Coronary artery (tissue), 2 donors: ENCODE measurements around the gene UBN1.

Experiments used
- DNase-seq: peaks from one replicate; pipeline ENCODE4 v3.0.0-alpha.2; 2017; ENCODE audit warnings: low spot score
- H3K27ac ChIP-seq, 2 donors: fragments of 200-600 bp; sonication (generic); one replicate each; pipeline ENCODE4 v1.5.1; 2016 to 2019
- H3K4me3 ChIP-seq: fragments of 200-600 bp; sonication (generic); 2 replicates; pipeline ENCODE4 v1.5.1; 2016; ENCODE audit warnings: mild to moderate bottlenecking, moderate library complexity
- CTCF ChIP-seq: fragments of 200-600 bp; sonication (generic); IDR thresholded peaks from one replicate; pipeline ENCODE4 v1.5.1; 2019; ENCODE audit warnings: antibody characterized with exemption

The UBN1 gene

DNA sequence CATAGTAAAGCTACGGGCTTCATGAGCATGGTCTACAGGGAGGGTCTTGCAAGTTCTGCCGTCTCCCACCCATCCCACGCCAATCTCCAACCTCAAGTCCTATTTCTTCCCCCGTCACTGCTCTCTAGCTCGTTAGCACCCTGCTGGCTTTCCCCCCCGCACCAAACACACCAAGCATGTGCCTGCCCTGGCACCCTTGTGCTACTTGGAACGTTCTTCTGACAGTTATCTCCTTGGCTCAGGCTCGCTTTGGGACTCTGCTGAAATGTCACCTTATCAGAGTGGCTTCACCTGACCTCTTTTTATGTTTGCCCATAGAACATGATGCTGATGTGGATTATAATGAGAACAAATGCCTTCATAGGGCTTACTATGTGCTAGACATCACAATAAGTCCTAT, 22.1 kb upstream of the UBN1 start:
- no peak for DNase-seq
- H3K27ac ChIP-seq: no peak overlapping the region
- TF ChIP-seq CTCF: no peak
- H3K4me3 ChIP-seq: no peak overlapping the region

DNA sequence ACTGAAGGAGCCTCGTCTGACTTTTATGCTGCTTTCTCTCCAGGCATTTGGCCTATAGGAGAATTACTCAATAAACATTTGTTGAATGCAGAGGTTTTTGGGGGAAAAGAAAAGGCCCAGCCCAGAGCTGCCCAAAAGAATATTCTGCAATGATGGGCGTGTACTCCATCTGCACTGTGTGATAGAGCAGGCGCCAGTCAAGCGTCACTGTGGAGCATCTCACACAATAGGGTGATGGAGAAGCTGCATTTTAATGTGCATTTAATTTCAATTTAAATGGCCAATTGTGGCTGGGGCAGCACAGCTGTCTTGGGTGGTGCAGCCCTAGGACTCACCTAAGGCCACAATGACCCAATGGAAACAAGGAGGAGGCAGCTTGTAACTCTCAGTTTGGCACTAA, 20.8 kb upstream of the UBN1 start:
- Histone ChIP-seq H3K27ac (no peak overlapping the region), H3K4me3 (no peak overlapping the region)
- DNase-seq: no peak
- TF ChIP-seq CTCF: no peak

GRCh38 chr16:4826980-4827379, 20.3 kb upstream of the UBN1 start:
- no peak for TF ChIP-seq CTCF
- Histone ChIP-seq H3K27ac (no peak overlapping the region), H3K4me3 (no peak overlapping the region)
- no peak for DNase-seq

DNA sequence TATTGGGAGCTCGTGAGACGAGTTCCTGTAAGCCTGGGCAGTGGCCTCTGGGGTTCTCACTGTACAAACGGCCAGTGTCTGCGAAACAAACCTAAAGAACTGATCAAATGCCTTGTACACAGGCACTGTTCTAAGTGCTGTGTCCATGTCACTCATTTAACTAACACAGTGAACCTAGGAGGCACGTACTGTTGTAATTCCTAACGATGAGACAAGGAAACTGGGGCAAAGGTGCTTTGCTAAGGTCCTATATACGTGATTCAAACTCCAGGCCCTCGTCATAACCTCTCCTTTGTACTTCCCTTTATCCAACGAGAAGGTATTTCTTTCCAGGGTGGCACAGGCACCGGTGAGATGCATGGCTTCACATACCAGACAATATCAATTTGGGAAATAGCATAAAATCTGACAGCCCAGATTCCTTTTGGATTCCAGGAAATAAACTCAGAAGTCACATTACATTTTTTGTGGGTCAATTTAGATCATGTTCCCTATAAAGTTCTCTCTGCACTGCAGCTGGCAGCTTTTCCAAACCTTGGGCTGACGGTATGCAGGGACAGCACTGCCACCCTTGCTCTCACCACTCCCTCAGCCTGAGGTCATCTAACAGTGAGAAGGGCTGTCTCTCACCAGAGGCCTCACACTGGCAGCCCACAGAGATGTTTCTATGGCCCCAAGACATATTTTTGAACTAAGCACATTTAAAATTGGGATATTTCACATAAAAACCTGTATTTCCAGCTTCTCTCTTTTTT, 18.5 kb upstream of the UBN1 start:
- no peak for DNase-seq
- TF ChIP-seq CTCF: no peak
- H3K27ac ChIP-seq: no peak overlapping the region
- H3K4me3 ChIP-seq: no peak overlapping the region

- no peak overlapping the region for H3K27ac ChIP-seq
- no peak for TF ChIP-seq CTCF
- no peak overlapping the region for H3K4me3 ChIP-seq
- no peak for DNase-seq
These were observed 16.9 kb upstream of the UBN1 start for GRCh38 chr16:4830408-4830807.

- no peak for TF ChIP-seq CTCF
- H3K4me3 ChIP-seq: no peak overlapping the region
- H3K27ac ChIP-seq: no peak overlapping the region
- DNase-seq: no peak
These were observed 15.7 kb upstream of the UBN1 start for GRCh38 chr16:4831616-4832015.

- Histone ChIP-seq H3K4me3 (no peak overlapping the region), H3K27ac (no peak overlapping the region)
- TF ChIP-seq CTCF: no peak
- no peak for DNase-seq
These were observed 14.5 kb upstream of the UBN1 start for GRCh38 chr16:4832698-4833343.
